GM12878 (cell line): ENCODE results near the gene TMEM94. TPM values are rescaled to one million over a fixed set of nuclear protein-coding genes. Genes with fewer than 3 reads are reported as not detected.

Source experiments
- CHD4 ChIP-seq: fragments of 200-600 bp; sonication (generic); IDR thresholded peaks from 2 replicates; pipeline ENCODE4 v1.6.1; 2016; ENCODE audit warnings: mild to moderate bottlenecking
- CREB1 ChIP-seq: IDR thresholded peaks from 2 replicates; pipeline ENCODE4 v1.6.1; 2012; ENCODE audit warnings: low read depth, mild to moderate bottlenecking, inconsistent platforms
- DPF2 ChIP-seq: fragments of 450-650 bp; IDR thresholded peaks from 2 replicates; pipeline ENCODE4 v1.6.1; 2017; ENCODE audit warnings: mild to moderate bottlenecking
- ETV6 ChIP-seq, 2 experiments: fragments of 450-650 bp in 1 of 2; IDR thresholded peaks in 1 of 2; conservative IDR thresholded peaks in 1 of 2; 2 replicates each; pipeline ENCODE4 v1.6.1; 2014; ENCODE audit warnings: antibody characterized with exemption in 1 of 2, borderline replicate concordance in 1 of 2, low read depth in 1 of 2, mild to moderate bottlenecking in 1 of 2, moderate library complexity in 1 of 2
- KAT2A ChIP-seq: conservative IDR thresholded peaks from 2 replicates; pipeline ENCODE4 v1.6.1; 2011; ENCODE audit warnings: low read depth, low read length; ENCODE audit not compliant: control insufficient read depth
- MEF2B ChIP-seq: fragments of 450-650 bp; IDR thresholded peaks from 2 replicates; pipeline ENCODE4 v1.6.1; 2018; ENCODE audit warnings: mild to moderate bottlenecking, moderate library complexity; ENCODE audit not compliant: partially characterized antibody, poor library complexity, severe bottlenecking
- MYB ChIP-seq: fragments of 150-350 bp; IDR thresholded peaks from 2 replicates; pipeline ENCODE4 v1.6.1; 2014; ENCODE audit warnings: mild to moderate bottlenecking, low read depth, low read length, borderline replicate concordance
- PAX5 ChIP-seq: IDR thresholded peaks from 2 replicates; pipeline ENCODE4 v1.6.1; 2011; ENCODE audit warnings: low read depth, low read length, borderline replicate concordance
- YBX1 ChIP-seq: fragments of 450-650 bp; IDR thresholded peaks from 2 replicates; pipeline ENCODE4 v1.6.1; 2016; ENCODE audit warnings: antibody characterized with exemption
- ZNF384 ChIP-seq: IDR thresholded peaks from 2 replicates; pipeline ENCODE4 v1.6.1; 2012; ENCODE audit warnings: low read depth, mild to moderate bottlenecking, low read length, improper control_type of control experiment, borderline replicate concordance
- polyA plus RNA-seq, 11 experiments: library from polyadenylated mRNA; depleted of rRNA in 4 of 11; unstranded in 6 of 11; stranded (reverse) in 5 of 11; fragments of >200 nt; fragmentation: Nextera tagmentation in 4 of 11; fragmentation: Illumina TruSeq in 1 of 11; extraction: Ambion mirVana in 4 of 11; extraction: Trizol in 1 of 11; gene quantifications; 1 replicate in 1 of 11; 2 replicates in 10 of 11; pipeline versions ENCODE4 v1.2.1 to v1.2.3, GENCODE V29; 2011 to 2016; ENCODE audit warnings: inconsistent platforms in 2 of 11, missing spikeins in 2 of 11, low read depth in 1 of 11
- total RNA-seq, 4 experiments: library from RNA; depleted of rRNA in 3 of 4; stranded (reverse); fragments of >200 nt in 3 of 4; fragmentation: Illumina TruSeq in 1 of 4; extraction: Trizol in 1 of 4; gene quantifications; 2 replicates each; pipeline versions ENCODE4 v1.2.1 to v1.2.3, GENCODE V29; 2013 to 2021
- TF ChIP-seq, protein P1 (sequence below): IDR thresholded peaks from 2 replicates; pipeline ENCODE4 v1.6.1; 2012; ENCODE audit warnings: low read depth, low read length, improper control_type of control experiment
- TF ChIP-seq, protein P2 (sequence below): fragments of 450-650 bp; formaldehyde crosslinking; IDR thresholded peaks from 2 replicates; pipeline ENCODE4 v1.4.0; 2022; ENCODE audit warnings: mild to moderate bottlenecking, moderate library complexity

The TMEM94 gene
- total and polyA plus RNA-seq, 10 of the 15 experiments (the other 5 are each of a cell fraction or from before 2014, with no cell fraction given): 0.31 to 70.7 (median 24.4) TPM

DNA sequence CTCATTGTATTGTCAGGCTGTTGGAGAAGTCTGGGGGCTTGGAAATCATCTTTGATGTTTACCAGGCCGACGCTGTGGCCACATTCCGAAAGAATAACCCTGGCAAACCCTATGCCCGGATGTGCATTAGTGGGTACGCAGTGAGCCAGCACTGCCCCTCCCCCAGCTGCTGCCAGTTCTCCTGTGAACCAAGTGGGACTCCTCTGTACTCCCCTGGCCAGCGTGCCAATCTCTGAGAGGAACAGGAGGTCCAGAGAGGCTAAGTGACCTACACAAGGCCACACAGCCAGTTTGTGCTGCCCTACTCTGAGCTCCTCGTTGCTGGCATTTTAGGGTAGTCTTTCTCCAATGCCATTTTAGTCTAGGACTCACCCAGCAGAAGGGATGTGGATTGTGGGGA lies 67.2 kb downstream of the TMEM94 start (continued):
- TF ChIP-seq PAX5 (no peak), CHD4 (no peak), KAT2A (no peak), DPF2 (no peak), MEF2B (no peak), MYB (no peak), ETV6 (conservative IDR thresholded peaks at IDR 0.05 in 1 of 2, IDR thresholded peaks at IDR 0.05 in 1 of 2; ENCODE audit: borderline replicate concordance in 1 of 2, low read depth in 1 of 2) (no peak), YBX1 (no peak), CREB1 (no peak), ZNF384 (no peak)
- TF ChIP-seq, protein P1, sequence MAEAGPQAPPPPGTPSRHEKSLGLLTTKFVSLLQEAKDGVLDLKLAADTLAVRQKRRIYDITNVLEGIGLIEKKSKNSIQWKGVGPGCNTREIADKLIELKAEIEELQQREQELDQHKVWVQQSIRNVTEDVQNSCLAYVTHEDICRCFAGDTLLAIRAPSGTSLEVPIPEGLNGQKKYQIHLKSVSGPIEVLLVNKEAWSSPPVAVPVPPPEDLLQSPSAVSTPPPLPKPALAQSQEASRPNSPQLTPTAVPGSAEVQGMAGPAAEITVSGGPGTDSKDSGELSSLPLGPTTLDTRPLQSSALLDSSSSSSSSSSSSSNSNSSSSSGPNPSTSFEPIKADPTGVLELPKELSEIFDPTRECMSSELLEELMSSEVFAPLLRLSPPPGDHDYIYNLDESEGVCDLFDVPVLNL: no peak
- TF ChIP-seq, protein P2, sequence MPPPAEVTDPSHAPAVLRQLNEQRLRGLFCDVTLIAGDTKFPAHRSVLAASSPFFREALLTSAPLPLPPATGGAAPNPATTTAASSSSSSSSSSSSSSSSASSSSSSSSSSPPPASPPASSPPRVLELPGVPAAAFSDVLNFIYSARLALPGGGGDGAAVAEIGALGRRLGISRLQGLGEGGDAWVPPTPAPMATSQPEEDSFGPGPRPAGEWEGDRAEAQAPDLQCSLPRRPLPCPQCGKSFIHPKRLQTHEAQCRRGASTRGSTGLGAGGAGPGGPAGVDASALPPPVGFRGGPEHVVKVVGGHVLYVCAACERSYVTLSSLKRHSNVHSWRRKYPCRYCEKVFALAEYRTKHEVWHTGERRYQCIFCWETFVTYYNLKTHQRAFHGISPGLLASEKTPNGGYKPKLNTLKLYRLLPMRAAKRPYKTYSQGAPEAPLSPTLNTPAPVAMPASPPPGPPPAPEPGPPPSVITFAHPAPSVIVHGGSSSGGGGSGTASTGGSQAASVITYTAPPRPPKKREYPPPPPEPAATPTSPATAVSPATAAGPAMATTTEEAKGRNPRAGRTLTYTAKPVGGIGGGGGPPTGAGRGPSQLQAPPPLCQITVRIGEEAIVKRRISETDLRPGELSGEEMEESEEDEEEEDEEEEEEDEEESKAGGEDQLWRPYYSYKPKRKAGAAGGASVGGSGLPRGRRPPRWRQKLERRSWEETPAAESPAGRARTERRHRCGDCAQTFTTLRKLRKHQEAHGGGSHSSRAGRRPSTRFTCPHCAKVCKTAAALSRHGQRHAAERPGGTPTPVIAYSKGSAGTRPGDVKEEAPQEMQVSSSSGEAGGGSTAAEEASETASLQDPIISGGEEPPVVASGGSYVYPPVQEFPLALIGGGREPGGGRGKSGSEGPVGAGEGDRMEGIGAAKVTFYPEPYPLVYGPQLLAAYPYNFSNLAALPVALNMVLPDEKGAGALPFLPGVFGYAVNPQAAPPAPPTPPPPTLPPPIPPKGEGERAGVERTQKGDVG (CRISPR knock-in tag): no peak
